Smooth muscle cell (in vitro differentiated cells): Measurements from ENCODE around the gene CA5A. TPM values are rescaled to one million over a fixed set of nuclear protein-coding genes. Genes with fewer than 3 reads are reported as not detected.
"Not testable (repeated sequence)": the region's sequence is repeated elsewhere in the genome, so short reads cannot be mapped to it uniquely, and the experiment has no call there.

Source experiments
- DNase-seq: peaks from one replicate; lab custom pipeline; 2025; ENCODE audit not compliant: unreplicated experiment; lab: John Stamatoyannopoulos, UW
- H2AFZ ChIP-seq: fragments of 200-600 bp; sonication (generic); 2 replicates; pipeline ENCODE4 v1.6.0; 2016; ENCODE audit warnings: antibody characterized with exemption, low read depth, mild to moderate bottlenecking
- H3F3A ChIP-seq: fragments of 200-600 bp; sonication (generic); 2 replicates; pipeline ENCODE4 v1.6.0; 2017; ENCODE audit warnings: antibody characterized with exemption, low read depth
- H3K27ac ChIP-seq: fragments of 200-600 bp; sonication (generic); 2 replicates; pipeline ENCODE4 v1.5.1; 2016; ENCODE audit warnings: low read depth, mild to moderate bottlenecking
- H3K27me3 ChIP-seq: fragments of 200-600 bp; sonication (generic); 2 replicates; pipeline ENCODE4 v1.6.1; 2016; ENCODE audit warnings: low read depth, mild to moderate bottlenecking
- H3K36me3 ChIP-seq: fragments of 200-600 bp; sonication (generic); 2 replicates; pipeline ENCODE4 v1.5.1; 2016; ENCODE audit warnings: low read depth
- H3K4me1 ChIP-seq: fragments of 200-600 bp; sonication (generic); 2 replicates; pipeline ENCODE4 v1.5.1; 2016; ENCODE audit warnings: low read depth
- H3K4me2 ChIP-seq: fragments of 200-600 bp; sonication (generic); 2 replicates; pipeline ENCODE4 v1.6.0; 2016; ENCODE audit warnings: mild to moderate bottlenecking
- H3K4me3 ChIP-seq: fragments of 200-600 bp; sonication (generic); 2 replicates; pipeline ENCODE4 v1.5.1; 2016; ENCODE audit warnings: mild to moderate bottlenecking
- H3K79me2 ChIP-seq: fragments of 200-600 bp; sonication (generic); 2 replicates; pipeline ENCODE4 v1.6.0; 2016; ENCODE audit warnings: low read depth, mild to moderate bottlenecking
- H3K9ac ChIP-seq: fragments of 200-600 bp; sonication (generic); 2 replicates; pipeline ENCODE4 v1.6.0; 2016; ENCODE audit warnings: low read depth
- H3K9me3 ChIP-seq: fragments of 200-600 bp; sonication (generic); replicated peaks from 2 replicates; pipeline ENCODE4 v1.5.1; 2016; ENCODE audit warnings: low read depth
- H4K20me1 ChIP-seq: fragments of 200-600 bp; sonication (generic); 2 replicates; pipeline ENCODE4 v1.6.0; 2016; ENCODE audit warnings: low read depth
- CTCF ChIP-seq: fragments of 200-600 bp; sonication (generic); IDR thresholded peaks from 2 replicates; pipeline ENCODE4 v1.5.1; 2017; ENCODE audit warnings: borderline replicate concordance, mild to moderate bottlenecking, antibody characterized with exemption; ENCODE audit not compliant: insufficient read depth, poor library complexity, severe bottlenecking
- WGBS: methylation state at CpG from one replicate; pipeline ENCODE4 v1.1.7; 2016; ENCODE audit warnings: low lambda C conversion rate; 5-methylcytosine and 5-hydroxymethylcytosine counted together
- polyA plus RNA-seq: library from polyadenylated mRNA; unstranded; fragments of >200 nt; fragmentation: Nextera tagmentation; extraction: Ambion mirVana; gene quantifications from 2 replicates; pipeline ENCODE4 v1.2.1, GENCODE V29; 2016
- total RNA-seq: library from RNA; depleted of rRNA; stranded (reverse); fragments of >200 nt; gene quantifications from 2 replicates; pipeline ENCODE4 v1.2.3, GENCODE V29; 2014

The CA5A gene
- total and polyA plus RNA-seq, 2 experiments from 2014 or later = not detected

DNA sequence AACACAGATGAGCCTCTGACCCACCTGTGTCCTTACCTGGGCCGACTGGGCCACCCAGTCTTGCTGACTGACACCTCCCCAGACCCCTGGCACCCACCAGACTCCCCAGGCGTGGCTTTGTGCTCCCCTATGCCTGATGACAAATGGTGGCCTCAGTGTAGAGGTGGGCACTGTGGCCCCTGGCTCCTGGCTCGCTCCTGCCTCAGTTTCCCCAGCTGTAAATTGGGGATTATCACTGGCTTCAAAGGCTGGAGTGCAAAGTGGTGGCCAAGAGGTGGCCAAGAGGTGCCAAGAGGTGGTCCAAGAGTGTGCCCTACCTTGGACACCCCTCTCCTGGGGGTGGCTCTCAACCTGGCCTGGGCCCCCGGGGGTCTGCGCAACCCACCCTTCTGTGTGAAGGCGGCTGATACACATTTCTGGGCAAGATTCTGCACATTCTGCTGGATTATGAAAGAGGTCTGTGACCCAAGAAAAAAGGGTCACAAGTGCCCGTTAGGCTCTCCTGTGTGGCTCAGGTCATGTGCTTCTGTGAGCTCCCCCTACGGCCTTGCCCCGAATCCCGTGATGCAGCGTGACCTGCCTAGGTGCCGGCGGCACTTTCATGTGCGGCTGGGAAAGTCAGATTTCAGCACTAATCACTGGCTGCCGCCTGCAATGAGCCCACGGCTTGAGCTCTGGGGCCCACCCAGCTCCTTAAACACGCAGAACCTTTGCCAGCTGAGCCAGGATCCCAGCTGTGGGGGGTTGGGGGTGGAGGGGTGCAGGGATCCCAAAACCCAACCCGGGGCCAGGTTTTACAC is 74.8 kb downstream of the CA5A start:
- H3K27ac ChIP-seq = peak overlapping the region; percentile 82
- not testable (repeated sequence) for H3K9me3 ChIP-seq, H3K27me3 ChIP-seq, H2AFZ ChIP-seq, H3K36me3 ChIP-seq, H3K9ac ChIP-seq, H3K4me1 ChIP-seq, H3K4me2 ChIP-seq, H3K4me3 ChIP-seq, DNase-seq
- peaks cover 90% of the 10 kb centered on the region for H3K79me2 ChIP-seq
- peaks cover 97% of the 10 kb centered on the region for H4K20me1 ChIP-seq
- peaks cover 21% of the 10 kb centered on the region for H3F3A ChIP-seq
- 81% methylated on average over 18 of the region's 18 CpGs for WGBS

GRCh38 chr16:87860553-87861299 is 75.6 kb downstream of the CA5A start:
- no peak overlapping the region for H2AFZ ChIP-seq
- H3K4me1 ChIP-seq = peaks cover 8% of the 10 kb centered on the region
- H3K79me2 ChIP-seq = peaks cover 86% of the 10 kb centered on the region
- H3K36me3 ChIP-seq = no peaks in the 10 kb centered on the region
- TF ChIP-seq CTCF = no peak
- peak overlapping the region; percentile 82 for H3K27ac ChIP-seq
- H3K4me3 ChIP-seq = no peak overlapping the region
- H3K9ac ChIP-seq = no peak overlapping the region
- H3K4me2 ChIP-seq = peak overlapping the region; percentile 67
- peaks cover 23% of the 10 kb centered on the region for H3F3A ChIP-seq
- DNase-seq = peak; percentile 32
- H4K20me1 ChIP-seq = peaks cover 97% of the 10 kb centered on the region
- 39% methylated on average over 26 of the region's 26 CpGs for WGBS
- H3K27me3 ChIP-seq = no peaks in the 10 kb centered on the region
- no peaks in the 10 kb centered on the region for H3K9me3 ChIP-seq

DNA sequence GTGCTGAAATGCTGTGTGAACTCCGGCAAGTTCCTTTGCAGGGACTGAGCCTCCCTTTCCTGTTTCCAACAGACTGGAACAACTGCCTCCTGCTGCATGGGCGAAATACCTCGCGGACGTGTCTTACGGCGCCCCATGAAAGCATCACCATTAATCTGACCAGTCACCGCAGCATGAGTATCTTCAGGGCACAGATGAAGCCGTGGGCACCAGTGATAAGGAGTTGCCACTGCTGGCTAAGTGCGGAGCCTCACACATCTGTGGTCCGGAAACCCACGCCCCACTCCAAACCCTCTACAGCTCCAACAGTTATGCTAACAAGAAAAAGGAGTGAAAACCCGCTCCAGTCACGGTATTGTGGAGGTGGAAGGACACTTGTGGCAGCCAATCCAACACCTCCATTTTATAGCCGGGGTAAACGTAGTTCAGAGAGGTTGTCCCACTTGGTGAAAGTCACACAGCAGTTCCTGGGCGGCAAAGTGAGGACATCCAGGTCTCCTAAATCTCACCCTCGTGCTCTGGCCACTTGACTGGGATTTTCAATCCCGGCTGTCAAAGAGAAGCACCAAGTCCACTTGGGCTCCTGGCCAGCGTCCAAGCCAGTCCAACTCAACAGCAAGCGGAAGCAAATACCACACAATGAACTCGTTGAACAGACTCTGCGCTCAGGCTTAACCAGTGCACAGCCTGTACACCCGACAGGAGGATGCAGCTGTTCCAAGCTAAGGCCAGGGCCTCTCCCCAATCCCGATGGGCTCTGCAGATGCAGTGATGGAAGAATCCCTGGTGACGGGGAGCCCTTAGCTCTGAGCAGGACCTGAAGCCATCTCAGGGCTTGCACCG is 78.0 kb downstream of the CA5A start:
- Histone ChIP-seq H3K79me2 (peaks cover 74% of the 10 kb centered on the region), H3F3A (peaks cover 32% of the 10 kb centered on the region), H4K20me1 (peaks cover 85% of the 10 kb centered on the region)
- 79% methylated on average over 27 of the region's 27 CpGs for WGBS
- DNase-seq, H3K9me3 ChIP-seq, H2AFZ ChIP-seq, H3K4me2 ChIP-seq, H3K36me3 ChIP-seq, H3K9ac ChIP-seq, H3K27me3 ChIP-seq, H3K27ac ChIP-seq, H3K4me3 ChIP-seq, H3K4me1 ChIP-seq: not testable (repeated sequence)

GRCh38 chr16:87856791-87857228 is 79.5 kb downstream of the CA5A start:
- Histone ChIP-seq H3F3A (peaks cover 30% of the 10 kb centered on the region), H3K27me3 (no peaks in the 10 kb centered on the region), H3K4me3 (no peak overlapping the region), H3K79me2 (peaks cover 66% of the 10 kb centered on the region), H3K36me3 (no peaks in the 10 kb centered on the region), H3K27ac (peak overlapping the region; percentile 98), H3K4me2 (no peak overlapping the region), H4K20me1 (peaks cover 70% of the 10 kb centered on the region), H3K9ac (no peak overlapping the region), H3K9me3 (no peaks in the 10 kb centered on the region), H2AFZ (no peak overlapping the region), H3K4me1 (peaks cover 17% of the 10 kb centered on the region)
- no peak for TF ChIP-seq CTCF
- 63% methylated on average over 13 of the region's 15 CpGs for WGBS
- DNase-seq = no peak
